ENCODE measurements around the gene ERG28.
A peak's percentile ranks its signal among the peaks of the same experiment; 100 is the strongest.

ERG28 gene

GRCh38 chr14:75658957-75659356 is 1.7 kb downstream of the ERG28 start:
- no peak for DNase-seq (ENCODE audit: low read depth)

- DNase-seq (ENCODE audit: low read depth): no peak
Observed at GRCh38 chr14:75657331-75657730, 3.3 kb downstream of the ERG28 start.

DNA sequence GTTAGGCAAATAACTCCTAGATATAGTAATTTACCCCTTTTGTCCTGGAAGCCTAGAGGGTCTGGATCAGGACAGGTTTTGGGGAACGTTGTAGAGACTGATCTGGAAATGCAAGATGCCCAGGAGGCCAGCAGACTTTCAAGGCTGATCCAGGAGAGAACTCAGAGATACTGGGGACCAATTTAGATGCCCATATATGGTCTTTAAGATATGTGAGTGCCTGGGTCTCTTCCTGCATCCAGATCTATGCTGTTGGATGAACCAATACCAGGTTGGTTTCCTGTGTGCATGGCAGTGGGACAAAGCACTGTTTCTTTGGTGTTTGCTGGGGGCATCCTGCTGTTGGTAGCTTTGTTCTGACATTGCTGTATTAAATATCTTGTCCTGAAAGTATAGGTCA is 5.4 kb downstream of the ERG28 start:
- no peak for DNase-seq (ENCODE audit: low read depth)

GRCh38 chr14:75654127-75654732 is 6.4 kb downstream of the ERG28 start:
- peak; percentile 75 for DNase-seq (ENCODE audit: low read depth)

DNA sequence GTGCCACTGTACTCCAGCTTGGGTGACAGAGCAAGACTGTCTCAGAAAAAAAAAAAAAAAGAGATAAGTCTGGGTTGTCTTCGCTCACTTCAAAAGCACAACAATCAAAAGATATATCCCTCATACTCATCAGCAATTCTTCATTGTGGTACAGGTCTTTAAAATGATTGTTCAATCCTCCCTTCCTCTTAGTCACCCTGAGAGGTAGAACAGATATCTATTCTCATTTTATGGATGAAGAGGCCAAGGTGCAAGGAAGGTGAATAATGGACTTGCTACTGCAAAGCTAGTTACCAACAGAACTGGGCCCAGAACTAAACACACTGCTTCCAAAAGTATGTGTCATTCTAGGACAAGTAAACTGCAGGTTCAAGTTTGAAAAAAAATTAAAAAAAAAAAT is 7.1 kb downstream of the ERG28 start:
- DNase-seq (ENCODE audit: low read depth): no peak

GRCh38 chr14:75650253-75651058 is 10.2 kb downstream of the ERG28 start:
- DNase-seq (ENCODE audit: low read depth): no peak

GRCh38 chr14:75649773-75650172 is 10.9 kb downstream of the ERG28 start:
- no peak for DNase-seq (ENCODE audit: low read depth)

- DNase-seq (ENCODE audit: low read depth): no peak
Observed at GRCh38 chr14:75649337-75649736, 11.3 kb downstream of the ERG28 start.

GRCh38 chr14:75648066-75648838 is 12.4 kb downstream of the ERG28 start:
- DNase-seq (ENCODE audit: low read depth): no peak

DNA sequence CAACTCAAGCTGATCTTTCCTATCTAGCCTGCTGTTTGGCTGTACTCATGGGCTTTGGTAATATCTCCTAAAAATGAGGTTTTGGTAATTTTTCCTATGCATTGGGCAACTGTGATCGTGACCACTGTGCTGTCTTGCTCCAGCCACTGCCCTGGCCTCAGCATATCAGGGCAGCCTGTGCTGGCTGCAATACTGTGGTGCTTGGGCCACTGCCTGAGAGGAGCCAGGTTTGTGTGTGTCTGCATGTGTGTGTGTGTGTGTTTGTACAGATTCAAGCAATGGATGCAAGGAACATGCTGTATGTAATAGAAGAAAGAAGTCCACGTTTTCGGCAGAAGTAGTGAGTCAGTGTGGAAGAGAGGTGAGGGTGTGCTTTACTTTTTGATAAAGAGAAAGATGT is 13.0 kb downstream of the ERG28 start:
- no peak for DNase-seq (ENCODE audit: low read depth)

DNA sequence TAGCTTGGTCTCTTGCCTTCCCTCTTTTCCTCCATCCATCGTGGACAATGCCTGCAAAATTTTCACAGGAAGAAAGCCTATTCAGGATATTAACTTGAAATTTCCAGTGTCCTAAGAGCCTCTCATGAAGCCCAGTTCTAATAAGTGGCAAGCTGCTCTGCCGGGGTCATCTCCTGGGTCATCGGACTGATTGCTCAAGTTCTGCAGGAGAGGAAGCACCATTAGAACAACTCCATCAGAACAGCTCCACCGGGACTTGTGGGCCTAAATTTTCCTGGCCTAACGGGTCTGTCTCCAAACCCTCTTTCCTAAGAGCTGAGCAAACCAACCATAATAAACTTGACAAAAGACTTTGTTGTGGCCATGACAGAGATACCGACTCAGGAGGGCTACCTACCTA is 13.9 kb downstream of the ERG28 start:
- DNase-seq (ENCODE audit: low read depth): no peak

- no peak for DNase-seq (ENCODE audit: low read depth)
Observed at GRCh38 chr14:75645056-75645455, 15.6 kb downstream of the ERG28 start.

DNA sequence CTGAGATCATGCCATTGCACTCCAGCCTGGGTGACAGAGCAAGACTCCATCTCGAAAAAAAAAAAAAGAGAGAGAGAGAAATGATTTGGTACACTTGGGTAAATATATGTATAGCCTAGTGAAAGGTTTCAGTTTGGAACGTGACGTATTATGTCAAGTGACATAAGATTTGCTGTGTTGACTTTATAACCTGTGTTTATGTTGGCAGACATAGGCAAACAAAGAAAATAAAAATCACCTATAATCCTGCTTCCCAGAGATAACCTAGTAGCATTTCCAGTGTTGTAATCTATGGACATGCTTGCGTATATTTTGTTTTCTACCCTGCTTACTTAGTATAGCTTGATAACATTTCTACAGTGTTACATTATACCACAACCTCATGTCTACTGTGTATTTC is 16.7 kb downstream of the ERG28 start:
- no peak for DNase-seq (ENCODE audit: low read depth)

GRCh38 chr14:75640876-75641275 is 19.8 kb downstream of the ERG28 start:
- DNase-seq (ENCODE audit: low read depth): no peak

DNA sequence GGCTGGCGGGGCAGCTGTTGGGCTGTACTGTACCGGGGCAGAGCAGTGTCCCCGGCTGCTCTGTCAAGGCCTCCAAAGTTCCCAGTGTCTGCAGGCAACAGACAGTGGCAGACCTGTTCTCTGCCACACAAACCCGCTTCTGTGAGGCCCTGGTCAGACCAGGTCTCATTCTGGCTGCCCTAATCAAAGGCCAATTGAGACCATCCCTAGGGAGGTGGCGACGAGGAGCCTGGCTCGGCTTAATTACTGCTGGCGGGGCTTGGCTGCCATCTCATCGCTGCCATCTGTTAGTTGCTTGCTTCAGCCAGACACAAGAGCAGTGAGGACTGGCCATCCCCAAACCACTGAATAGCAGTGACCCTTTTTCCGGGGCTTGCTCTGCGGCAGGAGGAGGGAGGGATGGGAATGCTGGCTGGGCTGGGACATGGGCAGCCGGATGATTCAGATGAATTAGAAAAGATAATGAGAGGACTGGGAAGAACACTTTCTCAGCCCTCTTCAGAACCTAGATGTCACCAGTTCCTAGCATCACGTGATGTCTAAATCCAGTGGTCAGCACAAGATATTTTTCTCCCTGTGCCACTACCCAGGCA is 24.5 kb downstream of the ERG28 start:
- DNase-seq (ENCODE audit: low read depth): no peak

DNA sequence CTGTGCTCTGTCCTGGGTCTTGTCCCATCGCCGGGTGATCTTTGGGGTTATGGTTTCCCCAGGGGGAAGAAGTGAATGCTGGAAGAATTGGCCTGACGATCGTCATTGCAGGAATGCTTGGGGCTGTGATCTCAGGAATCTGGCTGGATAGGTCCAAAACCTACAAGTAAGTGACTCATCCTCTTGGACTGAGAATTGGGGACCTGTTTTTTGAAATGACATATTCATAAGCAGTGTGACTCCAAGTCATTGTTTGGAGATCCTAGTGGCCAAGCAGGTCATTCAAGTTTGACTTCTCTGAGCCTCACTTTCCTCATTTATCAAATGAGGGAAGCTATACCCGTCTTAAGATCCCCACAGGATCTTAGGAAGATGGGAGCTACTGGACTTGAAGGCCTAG is 25.8 kb downstream of the ERG28 start:
- DNase-seq (ENCODE audit: low read depth): no peak

DNA sequence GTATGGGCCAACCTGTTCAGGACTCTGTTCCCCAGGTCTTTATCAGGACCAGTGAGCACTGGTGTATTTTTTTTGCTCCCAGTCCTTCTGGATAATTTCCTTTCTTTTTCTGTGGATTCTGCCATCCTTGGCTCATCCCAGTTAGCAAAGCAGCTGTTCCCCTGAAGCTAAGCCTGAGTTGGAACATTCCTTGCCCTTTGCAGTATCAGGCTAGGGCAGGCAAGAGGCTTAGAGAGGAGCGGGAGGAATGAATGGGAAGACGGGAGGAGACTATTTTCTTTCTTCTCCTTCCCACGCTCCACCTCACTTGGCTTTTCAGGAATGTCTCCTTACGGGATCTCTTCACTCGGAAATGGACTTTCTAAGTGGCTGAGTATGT is 29.2 kb downstream of the ERG28 start:
- no peak for DNase-seq (ENCODE audit: low read depth)

GRCh38 chr14:75630695-75631452 is 29.8 kb downstream of the ERG28 start:
- DNase-seq (ENCODE audit: low read depth): no peak

DNA sequence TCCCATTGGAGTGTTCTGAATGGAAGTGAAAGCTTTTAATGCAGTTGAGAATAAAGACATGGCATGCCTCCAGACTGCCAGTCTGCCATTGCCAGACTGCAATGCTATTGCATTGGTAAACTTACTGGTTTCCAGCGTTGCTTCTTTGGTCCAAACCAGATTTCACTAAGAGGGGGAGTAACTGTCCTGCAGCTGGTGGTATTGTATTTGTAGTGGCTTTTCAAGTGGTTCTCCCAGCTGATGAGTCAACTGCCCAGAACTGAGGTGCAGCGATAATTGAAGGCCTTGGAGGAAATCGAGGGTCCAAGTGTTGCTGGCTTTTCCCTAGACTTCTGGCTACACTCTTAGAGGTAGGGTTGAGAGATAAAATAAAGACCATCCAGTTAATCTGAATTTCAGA is 31.9 kb downstream of the ERG28 start:
- no peak for DNase-seq (ENCODE audit: low read depth)

GRCh38 chr14:75627406-75627805 is 33.3 kb downstream of the ERG28 start:
- no peak for DNase-seq (ENCODE audit: low read depth)

- DNase-seq (ENCODE audit: low read depth): no peak
Observed at GRCh38 chr14:75626863-75627262, 33.8 kb downstream of the ERG28 start.

- no peak for DNase-seq (ENCODE audit: low read depth)
Observed at GRCh38 chr14:75626396-75626795, 34.3 kb downstream of the ERG28 start.

Measured in activated gamma-delta T cell treated with anti-CD3 and anti-CD28 coated beads, Interleukin-2, amount 50 U/mL, for 16 hours (primary cell).